ENCODE results near the gene NVL. TPM values are rescaled to one million over a fixed set of nuclear protein-coding genes. Genes with fewer than 3 reads are reported as not detected.

Gene NVL
- total and polyA plus RNA-seq, 8 donors, result 9.6 to 35.9 (median 12.3) TPM

- Histone ChIP-seq H3K9me3 (no peaks in the 10 kb centered on the region), H3K27me3 (no peaks in the 10 kb centered on the region), H3K36me3 (no peaks in the 10 kb centered on the region), H3K4me3 (no peak overlapping the region), H3K4me1 (no peaks in the 10 kb centered on the region), H3K27ac (no peak overlapping the region)
- no peak for TF ChIP-seq CTCF (IDR thresholded peaks at IDR 0.05)
- no peak for FAIRE-seq
- no peak for DNase-seq
- intact Hi-C loops (cut with DNase I), result no loop called here
- WGBS, 2 donors, result 71 to 81% methylated on average over 3 of the region's 3 CpGs
- no peak for ATAC-seq
Measured at GRCh38 chr1:224256640-224257039, 73.3 kb downstream of the NVL start.

- no peak overlapping the region for H3K27ac ChIP-seq
- no peak overlapping the region for H3K4me3 ChIP-seq
- H3K4me1 ChIP-seq, result no peaks in the 10 kb centered on the region
- intact Hi-C loops (cut with DNase I), result no loop called here
- no peaks in the 10 kb centered on the region for H3K27me3 ChIP-seq
- ATAC-seq, result no peak
- DNase-seq, result no peak
- FAIRE-seq, result no peak
- TF ChIP-seq CTCF (IDR thresholded peaks at IDR 0.05), result no peak
- WGBS, 2 donors, result 100% methylated on average over 1 of the region's 1 CpG
- H3K9me3 ChIP-seq, result no peaks in the 10 kb centered on the region
- H3K36me3 ChIP-seq, result peaks cover 0 to 5% (median 0%) of the 10 kb centered on the region in 3 donors
Measured at GRCh38 chr1:224253721-224254120, 76.3 kb downstream of the NVL start.

GRCh38 chr1:224252479-224252878 is 77.5 kb downstream of the NVL start:
- FAIRE-seq, result no peak
- intact Hi-C loops (cut with DNase I), result no loop called here

GRCh38 chr1:224251741-224252146 is 78.2 kb downstream of the NVL start:
- H3K4me1 ChIP-seq, result no peaks in the 10 kb centered on the region
- H3K9me3 ChIP-seq, result no peaks in the 10 kb centered on the region
- no peaks in the 10 kb centered on the region for H3K27me3 ChIP-seq
- peaks cover 0 to 12% (median 0%) of the 10 kb centered on the region in 3 donors for H3K36me3 ChIP-seq
- 91 to 93% methylated on average over 5 of the region's 5 CpGs for WGBS, 2 donors
- TF ChIP-seq CTCF (IDR thresholded peaks at IDR 0.05), result no peak
- DNase-seq (no peak), ATAC-seq (no peak), FAIRE-seq (no peak)
- no peak overlapping the region for H3K27ac ChIP-seq
- H3K4me3 ChIP-seq, result no peak overlapping the region
- intact Hi-C loops (cut with DNase I), result no loop called here

More at GRCh38 chr1:224252479-224252878, 77.5 kb downstream of the NVL start:
- Histone ChIP-seq H3K36me3 (peaks cover 0 to 12% (median 0%) of the 10 kb centered on the region in 3 donors), H3K4me3 (no peak overlapping the region), H3K27ac (no peak overlapping the region), H3K4me1 (no peaks in the 10 kb centered on the region), H3K9me3 (no peaks in the 10 kb centered on the region), H3K27me3 (no peaks in the 10 kb centered on the region)
- ATAC-seq (no peak), DNase-seq (no peak)
- no peak for TF ChIP-seq CTCF (IDR thresholded peaks at IDR 0.05)

- FAIRE-seq, result no peak
- intact Hi-C loops (cut with DNase I), result no loop called here
- peak overlapping the region in 1 of 4 donors; percentile 44 for H3K27ac ChIP-seq
Measured at GRCh38 chr1:224245188-224245587, 84.8 kb downstream of the NVL start.

More at GRCh38 chr1:224245188-224245587, 84.8 kb downstream of the NVL start:
- peak in 3 of 4 donors; percentile 51 to 88 (median 86) for ATAC-seq
- Histone ChIP-seq H3K9me3 (no peaks in the 10 kb centered on the region), H3K36me3 (peaks cover 0 to 12% (median 0%) of the 10 kb centered on the region in 3 donors), H3K4me3 (no peak overlapping the region), H3K4me1 (no peaks in the 10 kb centered on the region), H3K27me3 (no peaks in the 10 kb centered on the region)
- no peak for TF ChIP-seq CTCF (IDR thresholded peaks at IDR 0.05)
- peak in 1 of 6 donors; percentile 34 for DNase-seq
- WGBS, 2 donors, result 71 to 80% methylated on average over 1 of the region's 1 CpG
